ENCODE measurements around the gene C7.
A peak's percentile ranks its signal among the peaks of the same experiment; 100 is the strongest.

Gene C7

GRCh38 chr5:40928886-40929448, 19.7 kb downstream of the C7 start:
- DNase-seq: no peak

- no peak for DNase-seq
Observed at GRCh38 chr5:40932766-40933165, 23.5 kb downstream of the C7 start.

GRCh38 chr5:40937075-40937474, 27.8 kb downstream of the C7 start:
- no peak for DNase-seq

GRCh38 chr5:40939753-40940152, 30.5 kb downstream of the C7 start:
- no peak for DNase-seq

- no peak for DNase-seq
Observed at GRCh38 chr5:40945111-40945510, 35.8 kb downstream of the C7 start.

- no peak for DNase-seq
Observed at GRCh38 chr5:40955313-40955712, 46.0 kb downstream of the C7 start.

- no peak for DNase-seq
Observed at GRCh38 chr5:40957048-40957447, 47.8 kb downstream of the C7 start.

GRCh38 chr5:40958811-40959210, 49.5 kb downstream of the C7 start:
- no peak for DNase-seq

GRCh38 chr5:40960037-40960436, 50.7 kb downstream of the C7 start:
- no peak for DNase-seq

- no peak for DNase-seq
Observed at GRCh38 chr5:40962207-40962955, 53.1 kb downstream of the C7 start.

GRCh38 chr5:40972434-40972833, 63.1 kb downstream of the C7 start:
- no peak for DNase-seq

GRCh38 chr5:40973364-40974004, 64.2 kb downstream of the C7 start:
- no peak for DNase-seq

- DNase-seq: no peak
Observed at GRCh38 chr5:40976041-40976440, 66.7 kb downstream of the C7 start.

GRCh38 chr5:40976836-40977235, 67.5 kb downstream of the C7 start:
- DNase-seq: no peak

- no peak for DNase-seq
Observed at GRCh38 chr5:40981420-40981819, 72.1 kb downstream of the C7 start.

- DNase-seq: no peak
Observed at GRCh38 chr5:40983781-40984180, 74.5 kb downstream of the C7 start.

- no peak for DNase-seq
Observed at GRCh38 chr5:40984884-40985283, 75.6 kb downstream of the C7 start.

GRCh38 chr5:40985501-40985900, 76.2 kb downstream of the C7 start:
- no peak for DNase-seq

GRCh38 chr5:40986666-40987065, 77.4 kb downstream of the C7 start:
- no peak for DNase-seq

GRCh38 chr5:40987349-40987748, 78.1 kb downstream of the C7 start:
- DNase-seq: no peak

- no peak for DNase-seq
Observed at GRCh38 chr5:40988746-40989510, 79.6 kb downstream of the C7 start.

- DNase-seq: peak; percentile 21
Observed at GRCh38 chr5:40991168-40991980, 82.1 kb downstream of the C7 start.

Data from femur (tissue), 1 donor.